Tibial artery (tissue), 4 donors: ENCODE results near the gene ASB16.

ENCODE experiments used
- DNase-seq, 2 donors: peaks; one replicate each; pipeline ENCODE4 v3.0.0-alpha.2; 2019
- H3K27ac ChIP-seq, 2 donors: fragments of 200-600 bp; sonication (generic) in 1 of 2; 1 replicate in 1 of 2; 2 replicates in 1 of 2; pipeline ENCODE4 v1.5.1; 2018 to 2019; ENCODE audit warnings: mild to moderate bottlenecking in 1 of 2
- H3K27me3 ChIP-seq, 2 donors: fragments of 200-600 bp; sonication (generic) in 1 of 2; one replicate each; pipeline versions ENCODE4 v1.5.1 to v1.6.0; 2016 to 2019
- H3K36me3 ChIP-seq, 3 donors: fragments of 200-600 bp; sonication (generic) in 2 of 3; one replicate each; pipeline ENCODE4 v1.5.1; 2016 to 2019; ENCODE audit warnings: mild to moderate bottlenecking in 2 of 3
- H3K4me1 ChIP-seq, 4 donors: fragments of 200-600 bp; sonication (generic) in 2 of 4; 1 replicate in 3 of 4; 2 replicates in 1 of 4; pipeline ENCODE4 v1.5.1; 2016 to 2019
- H3K4me3 ChIP-seq, 2 donors: fragments of 200-600 bp; sonication (generic) in 1 of 2; 1 replicate in 1 of 2; 2 replicates in 1 of 2; pipeline ENCODE4 v1.5.1; 2018 to 2019; ENCODE audit warnings: mild to moderate bottlenecking in 2 of 2
- H3K9me3 ChIP-seq, 3 donors: fragments of 200-600 bp; sonication (generic) in 1 of 3; one replicate each; pipeline ENCODE4 v1.5.1; 2016 to 2019
- intact Hi-C: fragments of 100-400 bp; cut with DNase I; formaldehyde crosslinking; loops from one replicate; pipeline ENCODE4 v1.15.0; 2023; ENCODE audit warnings: low total_unique reads
- TF ChIP-seq, protein P1 (sequence below), 2 experiments: fragments of 200-600 bp in 1 of 2; fragments of 450-650 bp in 1 of 2; IDR thresholded peaks; one replicate each; pipeline ENCODE4 v1.5.1; 2017 to 2019; ENCODE audit warnings: antibody characterized with exemption in 2 of 2, mild to moderate bottlenecking in 1 of 2, moderate library complexity in 1 of 2

The ASB16 gene

DNA sequence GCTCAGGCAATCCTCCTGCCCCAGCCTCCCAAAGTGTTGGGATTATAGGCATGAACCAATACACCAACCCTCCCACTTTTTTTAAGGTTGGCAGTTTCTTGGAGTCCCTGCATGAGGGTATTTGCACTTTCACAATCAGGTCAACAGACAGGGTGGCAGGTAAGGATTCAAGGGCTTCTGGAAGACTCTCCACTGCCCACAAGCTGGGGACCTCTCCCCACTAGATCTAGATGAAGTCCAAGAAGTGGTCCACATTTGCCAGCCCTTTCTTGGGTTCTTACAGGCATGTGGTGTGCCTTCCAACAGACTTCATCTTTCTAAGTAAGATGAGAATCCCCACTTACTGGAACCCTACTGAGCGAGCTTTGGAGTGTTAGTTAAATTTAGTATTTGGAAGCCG, 3.9 kb downstream of the ASB16 start:
- Histone ChIP-seq H3K36me3 (peaks cover 0 to 49% (median 30%) of the 10 kb centered on the region in 3 donors), H3K27me3 (no peaks in the 10 kb centered on the region), H3K27ac (no peak overlapping the region), H3K4me1 (peaks cover 0 to 27% (median 13%) of the 10 kb centered on the region in 4 donors), H3K4me3 (no peak overlapping the region), H3K9me3 (no peaks in the 10 kb centered on the region)
- intact Hi-C loops = no loop called here
- no peak for DNase-seq
- TF ChIP-seq, protein P1, sequence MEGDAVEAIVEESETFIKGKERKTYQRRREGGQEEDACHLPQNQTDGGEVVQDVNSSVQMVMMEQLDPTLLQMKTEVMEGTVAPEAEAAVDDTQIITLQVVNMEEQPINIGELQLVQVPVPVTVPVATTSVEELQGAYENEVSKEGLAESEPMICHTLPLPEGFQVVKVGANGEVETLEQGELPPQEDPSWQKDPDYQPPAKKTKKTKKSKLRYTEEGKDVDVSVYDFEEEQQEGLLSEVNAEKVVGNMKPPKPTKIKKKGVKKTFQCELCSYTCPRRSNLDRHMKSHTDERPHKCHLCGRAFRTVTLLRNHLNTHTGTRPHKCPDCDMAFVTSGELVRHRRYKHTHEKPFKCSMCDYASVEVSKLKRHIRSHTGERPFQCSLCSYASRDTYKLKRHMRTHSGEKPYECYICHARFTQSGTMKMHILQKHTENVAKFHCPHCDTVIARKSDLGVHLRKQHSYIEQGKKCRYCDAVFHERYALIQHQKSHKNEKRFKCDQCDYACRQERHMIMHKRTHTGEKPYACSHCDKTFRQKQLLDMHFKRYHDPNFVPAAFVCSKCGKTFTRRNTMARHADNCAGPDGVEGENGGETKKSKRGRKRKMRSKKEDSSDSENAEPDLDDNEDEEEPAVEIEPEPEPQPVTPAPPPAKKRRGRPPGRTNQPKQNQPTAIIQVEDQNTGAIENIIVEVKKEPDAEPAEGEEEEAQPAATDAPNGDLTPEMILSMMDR (IDR thresholded peaks at IDR 0.05) = no peak

DNA sequence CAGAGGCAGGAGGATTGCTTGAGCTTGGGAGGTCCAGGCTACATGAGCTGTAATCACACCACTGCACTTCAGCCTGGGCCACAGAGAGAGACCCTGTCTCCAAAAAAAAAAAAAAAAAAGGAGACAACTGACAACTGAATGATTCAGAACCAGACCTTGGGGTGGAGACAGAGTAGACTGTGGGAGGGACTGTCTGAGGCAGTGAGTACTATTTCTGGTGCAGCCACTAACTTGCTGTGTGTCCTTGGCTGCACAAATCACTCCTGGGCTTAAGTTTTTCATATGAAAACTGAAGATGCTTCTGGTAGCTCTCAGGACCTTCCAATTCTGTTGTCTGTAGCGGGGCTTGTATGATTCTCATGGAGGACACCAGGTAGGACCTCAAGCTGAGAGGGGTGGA, 5.8 kb downstream of the ASB16 start:
- no peaks in the 10 kb centered on the region for H3K9me3 ChIP-seq
- TF ChIP-seq, protein P1 (IDR thresholded peaks at IDR 0.05) = no peak
- H3K27ac ChIP-seq = no peak overlapping the region
- H3K27me3 ChIP-seq = no peaks in the 10 kb centered on the region
- no peak overlapping the region for H3K4me3 ChIP-seq
- peaks cover 0 to 10% (median under 1%) of the 10 kb centered on the region in 4 donors for H3K4me1 ChIP-seq
- DNase-seq = no peak
- intact Hi-C loops = no loop called here
- H3K36me3 ChIP-seq = peaks cover 0 to 50% (median 30%) of the 10 kb centered on the region in 3 donors

DNA sequence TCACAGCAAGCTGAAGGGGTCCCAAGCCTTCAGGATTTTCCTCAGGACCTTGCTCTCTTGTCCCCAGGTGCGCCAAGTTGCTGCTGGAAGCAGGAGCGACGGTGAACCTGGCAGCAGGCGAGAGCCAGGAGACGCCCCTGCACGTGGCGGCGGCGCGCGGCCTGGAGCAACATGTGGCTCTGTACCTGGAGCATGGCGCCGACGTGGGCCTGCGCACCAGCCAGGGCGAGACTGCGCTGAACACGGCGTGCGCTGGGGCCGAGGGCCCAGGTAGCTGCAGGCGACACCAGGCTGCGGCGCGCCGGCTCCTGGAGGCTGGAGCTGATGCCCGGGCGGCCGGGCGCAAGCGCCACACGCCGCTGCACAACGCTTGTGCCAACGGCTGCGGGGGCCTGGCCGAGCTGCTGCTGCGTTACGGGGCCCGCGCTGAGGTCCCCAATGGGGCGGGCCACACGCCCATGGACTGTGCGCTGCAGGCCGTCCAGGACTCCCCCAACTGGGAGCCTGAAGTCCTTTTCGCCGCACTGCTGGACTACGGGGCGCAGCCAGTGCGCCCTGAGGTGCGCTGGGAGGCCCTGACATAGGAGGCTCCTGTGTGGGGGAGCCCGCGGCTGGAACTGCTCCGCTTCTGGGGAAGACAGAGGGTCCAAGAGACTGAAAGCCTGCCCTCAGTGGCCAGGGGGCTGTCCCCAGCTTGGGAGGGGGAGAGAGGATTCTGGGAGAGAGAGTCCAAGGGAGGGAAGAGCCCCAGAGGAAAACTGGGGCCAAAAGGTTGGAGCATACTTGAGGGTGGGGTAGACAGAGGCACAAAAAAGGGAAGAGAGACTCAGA, 6.4 kb downstream of the ASB16 start:
- DNase-seq = no peak
- intact Hi-C loops = no loop called here
- no peaks in the 10 kb centered on the region for H3K9me3 ChIP-seq
- peaks cover 0 to 4% (median 0%) of the 10 kb centered on the region in 4 donors for H3K4me1 ChIP-seq
- H3K27ac ChIP-seq = no peak overlapping the region
- no peaks in the 10 kb centered on the region for H3K27me3 ChIP-seq
- H3K4me3 ChIP-seq = no peak overlapping the region
- TF ChIP-seq, protein P1 (IDR thresholded peaks at IDR 0.05) = no peak
- H3K36me3 ChIP-seq = peaks cover 0 to 54% (median 33%) of the 10 kb centered on the region in 3 donors

DNA sequence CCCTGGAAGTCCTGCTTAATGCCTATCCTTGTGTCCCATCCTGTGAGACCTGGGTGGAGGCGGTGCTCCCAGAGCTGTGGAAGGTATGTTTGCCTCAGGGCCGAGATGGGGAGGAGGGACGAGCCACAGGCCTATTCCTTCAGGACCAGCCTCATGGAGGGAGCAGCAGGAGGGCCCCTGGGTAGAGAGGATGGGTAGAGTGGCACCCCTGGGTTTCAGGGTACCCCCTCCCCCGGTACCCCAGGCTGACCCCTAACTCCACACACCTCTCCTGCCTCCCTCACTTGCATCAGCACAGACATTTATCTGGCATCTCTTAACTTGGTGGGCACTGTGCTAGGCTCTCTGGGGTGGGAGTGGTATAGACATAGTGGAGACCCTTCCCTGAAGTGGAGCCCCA, 7.1 kb downstream of the ASB16 start:
- no peak for DNase-seq
- Histone ChIP-seq H3K9me3 (no peaks in the 10 kb centered on the region), H3K4me3 (no peak overlapping the region), H3K27ac (no peak overlapping the region), H3K27me3 (no peaks in the 10 kb centered on the region), H3K4me1 (no peaks in the 10 kb centered on the region), H3K36me3 (peaks cover 0 to 59% (median 37%) of the 10 kb centered on the region in 3 donors)
- TF ChIP-seq, protein P1 (IDR thresholded peaks at IDR 0.05) = no peak
- intact Hi-C loops = no loop called here

DNA sequence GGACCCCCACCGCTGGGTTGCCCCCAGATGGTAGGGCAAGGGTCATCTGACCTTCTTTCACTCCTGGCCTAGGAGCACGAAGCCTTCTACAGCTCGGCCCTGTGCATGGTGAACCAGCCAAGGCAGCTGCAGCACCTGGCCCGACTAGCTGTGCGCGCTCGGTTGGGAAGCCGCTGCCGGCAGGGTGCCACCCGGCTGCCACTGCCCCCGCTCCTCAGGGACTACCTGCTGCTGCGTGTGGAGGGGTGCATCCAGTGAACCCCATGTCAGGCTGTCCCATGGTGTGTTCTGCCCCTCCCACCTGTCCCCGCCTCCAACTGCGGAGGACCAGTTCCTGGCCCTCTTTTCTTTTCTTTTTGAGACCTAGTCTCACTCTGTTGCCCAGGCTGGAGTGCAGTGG, 7.6 kb downstream of the ASB16 start:
- Histone ChIP-seq H3K9me3 (no peaks in the 10 kb centered on the region), H3K4me1 (no peaks in the 10 kb centered on the region), H3K27ac (no peak overlapping the region), H3K36me3 (peaks cover 0 to 62% (median 37%) of the 10 kb centered on the region in 3 donors), H3K27me3 (no peaks in the 10 kb centered on the region), H3K4me3 (no peak overlapping the region)
- TF ChIP-seq, protein P1 (IDR thresholded peaks at IDR 0.05) = no peak
- intact Hi-C loops = no loop called here
- no peak for DNase-seq
